GM19099 (cell line): Measurements from ENCODE around the gene LNX1.

ENCODE experiments used
- POLR2A ChIP-seq: IDR thresholded peaks from 3 replicates; pipeline ENCODE4 v1.6.1; 2011; ENCODE audit warnings: low read depth; ENCODE audit not compliant: insufficient read length; ENCODE audit errors: extremely low read depth

LNX1 gene

DNA sequence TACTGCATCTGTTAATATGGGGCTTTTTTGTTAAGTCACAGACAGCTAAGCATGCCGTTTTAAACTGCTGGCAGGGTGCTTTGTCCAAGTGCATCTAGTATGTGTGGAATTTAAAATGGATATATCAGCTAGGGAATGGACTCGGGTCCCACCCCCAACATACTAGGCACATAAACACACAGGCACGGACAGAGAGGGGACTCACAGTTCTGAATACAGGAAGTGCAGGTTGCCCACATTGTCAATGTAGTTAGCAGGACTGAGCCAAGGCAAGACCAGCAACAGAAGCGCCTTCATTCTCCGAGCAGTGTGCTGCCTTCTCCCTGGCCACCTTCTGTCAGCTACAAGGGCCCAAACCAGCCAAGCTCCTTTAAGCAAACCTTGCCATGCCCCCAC is 33.6 kb downstream of the LNX1 start:
- no peak for TF ChIP-seq POLR2A

GRCh38 chr4:53556651-53557050 is 34.6 kb downstream of the LNX1 start:
- no peak for TF ChIP-seq POLR2A

DNA sequence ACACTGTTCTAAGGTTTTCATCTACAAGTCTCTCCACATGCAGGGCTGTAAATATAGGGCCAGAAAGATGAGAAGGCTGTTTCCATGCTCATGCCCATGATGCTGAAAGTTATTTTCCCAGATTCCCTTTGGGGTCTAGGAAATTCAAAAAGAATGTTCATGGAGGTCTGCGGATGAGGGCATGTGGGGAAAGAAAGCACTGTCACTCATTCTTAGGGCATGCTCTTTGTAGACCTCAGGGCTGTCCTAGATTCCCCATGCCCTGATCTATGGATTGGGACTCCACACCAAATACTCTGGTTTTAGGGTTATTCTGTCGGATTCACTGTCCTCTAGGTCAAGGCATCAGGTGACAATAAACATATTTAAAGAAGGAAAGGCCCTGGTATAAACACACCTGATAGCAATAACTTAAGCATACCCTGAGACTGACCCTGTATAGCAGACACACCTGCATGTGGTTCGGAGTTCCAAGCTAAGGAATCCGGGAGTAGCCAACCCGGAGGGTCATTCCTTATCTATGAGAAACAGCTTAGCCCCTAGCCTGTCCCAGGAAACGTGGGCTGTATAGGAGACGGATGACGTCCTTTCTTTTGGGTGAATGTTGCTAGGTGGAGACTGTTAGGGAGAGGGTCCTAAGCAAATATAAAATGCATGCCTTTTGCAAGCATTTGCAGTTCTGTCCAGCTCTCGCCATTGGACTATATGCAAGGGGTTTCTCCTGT is 37.6 kb downstream of the LNX1 start:
- TF ChIP-seq POLR2A, result no peak

GRCh38 chr4:53552711-53553110 is 38.6 kb downstream of the LNX1 start:
- TF ChIP-seq POLR2A, result no peak

- TF ChIP-seq POLR2A, result no peak
Observed at GRCh38 chr4:53551958-53552357, 39.3 kb downstream of the LNX1 start.

GRCh38 chr4:53551281-53551864 is 39.9 kb downstream of the LNX1 start:
- TF ChIP-seq POLR2A, result no peak

DNA sequence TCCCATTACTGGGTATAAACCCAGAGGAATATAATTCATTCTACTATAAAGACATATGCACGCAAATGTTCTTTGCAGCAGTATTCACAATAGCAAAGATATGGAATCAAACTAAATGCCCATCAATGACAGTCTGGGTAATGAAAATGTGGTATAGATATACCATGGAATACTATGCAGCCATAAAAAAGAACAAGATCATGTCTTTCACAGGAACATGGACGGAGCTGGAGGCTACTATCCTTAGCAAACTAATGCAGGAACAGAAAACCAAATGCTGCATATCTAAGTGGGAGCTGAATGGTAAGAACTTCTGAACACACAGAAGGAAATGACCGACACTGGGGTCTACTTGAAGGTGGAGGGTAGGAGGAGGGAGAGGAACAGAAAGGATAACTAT is 42.6 kb downstream of the LNX1 start:
- TF ChIP-seq POLR2A, result no peak

GRCh38 chr4:53547983-53548382 is 43.3 kb downstream of the LNX1 start:
- TF ChIP-seq POLR2A, result no peak

DNA sequence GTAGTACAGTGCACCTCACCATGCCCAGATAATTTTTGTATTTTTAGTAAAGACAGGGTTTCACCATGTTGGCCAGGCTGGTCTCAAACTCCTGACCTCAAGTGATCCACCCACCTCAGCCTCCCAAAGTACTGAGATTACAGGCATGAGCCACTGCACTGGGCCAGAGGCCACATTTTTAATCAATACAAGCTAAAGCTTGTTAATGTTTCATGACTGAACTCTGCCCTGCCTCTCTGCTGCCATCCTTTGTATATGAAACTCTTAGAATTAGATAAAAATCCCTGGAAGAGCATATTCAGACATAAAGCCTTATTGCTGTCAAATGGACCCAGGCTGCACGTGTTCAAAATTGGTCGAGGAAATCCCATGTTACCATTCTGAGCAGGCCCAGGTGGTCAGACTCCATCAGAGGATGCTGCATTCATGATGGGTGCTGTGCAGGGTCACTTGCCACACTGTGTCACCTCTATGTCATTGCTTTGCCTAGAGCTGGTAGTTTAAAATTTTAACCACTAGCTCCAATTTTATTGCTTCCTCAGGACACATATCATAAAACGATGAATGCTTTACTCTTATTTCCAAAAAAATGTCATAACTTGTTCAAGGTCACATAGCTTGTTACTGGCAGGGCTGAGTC is 45.2 kb downstream of the LNX1 start:
- no peak for TF ChIP-seq POLR2A

DNA sequence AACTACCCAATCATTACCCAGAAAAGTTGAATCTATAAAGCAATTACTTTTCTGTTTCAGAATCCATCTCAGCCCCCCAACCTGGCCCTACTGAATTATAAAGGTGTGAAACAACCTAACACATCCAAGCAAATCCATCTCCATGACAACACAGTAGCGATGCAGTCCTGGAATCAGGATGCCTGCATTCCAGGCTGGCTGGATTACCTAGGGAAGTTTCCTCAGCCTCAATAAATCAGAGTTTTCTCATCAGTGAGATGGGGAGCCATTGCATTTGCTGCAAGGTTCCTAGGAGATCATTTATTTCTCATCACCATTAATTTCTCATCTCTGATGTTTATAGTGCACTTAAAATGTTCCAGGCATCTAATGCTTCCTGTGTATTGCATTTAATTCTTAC is 46.0 kb downstream of the LNX1 start:
- TF ChIP-seq POLR2A, result no peak

DNA sequence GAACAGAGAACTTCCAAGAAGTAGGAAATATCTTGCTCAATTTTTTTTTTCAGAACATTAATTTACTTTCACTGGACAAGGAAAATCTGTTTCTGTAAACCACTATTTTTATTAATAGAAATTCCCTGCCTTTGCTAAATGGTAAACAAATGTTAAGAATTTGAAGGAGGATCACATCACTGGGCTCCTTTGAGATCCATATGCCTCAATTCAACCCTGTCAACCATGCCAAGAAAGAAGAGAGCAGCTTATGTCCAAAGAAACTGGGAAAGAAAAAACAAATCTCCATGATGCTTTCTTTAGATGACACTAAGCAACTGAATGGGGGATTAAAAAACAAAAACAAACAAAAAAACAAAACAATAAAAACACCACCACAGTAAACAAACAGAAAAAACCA is 47.7 kb downstream of the LNX1 start:
- TF ChIP-seq POLR2A, result no peak

- no peak for TF ChIP-seq POLR2A
Observed at GRCh38 chr4:53541577-53542206, 49.6 kb downstream of the LNX1 start.

DNA sequence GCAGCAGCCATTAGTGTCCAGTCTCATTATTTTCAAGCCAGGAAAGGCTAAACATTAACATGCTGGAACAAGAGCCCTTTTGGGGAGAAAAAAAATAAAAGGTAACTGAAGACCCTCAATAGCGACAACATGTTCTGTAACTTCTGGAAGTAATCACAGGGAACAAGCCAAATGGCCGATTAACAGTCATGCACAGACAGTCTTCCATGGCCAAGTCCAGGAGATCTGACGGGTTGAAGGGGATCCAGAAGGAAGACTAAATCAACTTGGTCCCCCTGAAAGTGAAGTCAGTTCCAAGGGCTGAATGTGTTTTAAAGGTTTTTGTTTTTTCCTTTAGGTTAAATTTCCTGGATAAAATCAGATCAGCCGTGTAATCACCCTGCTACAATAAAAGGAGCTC is 52.5 kb downstream of the LNX1 start:
- no peak for TF ChIP-seq POLR2A

GRCh38 chr4:53537606-53538005 is 53.7 kb downstream of the LNX1 start:
- TF ChIP-seq POLR2A, result no peak

GRCh38 chr4:53536328-53536727 is 55.0 kb downstream of the LNX1 start:
- no peak for TF ChIP-seq POLR2A

- no peak for TF ChIP-seq POLR2A
Observed at GRCh38 chr4:53535567-53535966, 55.7 kb downstream of the LNX1 start.

GRCh38 chr4:53534684-53535083 is 56.6 kb downstream of the LNX1 start:
- TF ChIP-seq POLR2A, result no peak

DNA sequence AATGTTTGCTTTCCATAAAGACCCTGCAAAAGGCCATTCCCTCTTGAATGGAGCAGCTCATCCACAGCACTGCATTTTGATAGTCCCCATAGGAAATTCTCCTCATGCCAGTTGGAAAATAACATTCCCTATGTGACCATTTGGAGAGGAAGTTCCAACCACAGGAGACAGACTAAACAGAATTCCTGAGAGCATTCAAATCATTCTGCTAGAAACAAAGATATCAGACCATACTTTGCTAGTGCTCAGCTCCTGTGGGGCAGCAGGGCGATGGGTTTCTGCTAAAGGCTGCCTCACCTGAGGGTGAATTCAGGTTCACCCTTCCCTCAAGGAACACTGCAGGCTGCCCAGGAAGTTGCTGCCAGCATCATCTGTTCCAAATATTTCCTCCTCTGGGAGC is 58.8 kb downstream of the LNX1 start:
- no peak for TF ChIP-seq POLR2A
